ENCODE results near the gene SI.

The SI gene

GRCh38 chr3:165078293-165078692 lies at the start of gene SI:
Gene SI, minus strand, starts transcription at chr3:165078496. Its CDS starts 2,484 bp downstream, at chr3:165076012.
- DNase-seq = no peak
- no peaks in the 10 kb centered on the region for H3K9me3 Mint-ChIP-seq
- no peak within 1 kb of the TSS for H3K4me3 Mint-ChIP-seq
- H3K27ac Mint-ChIP-seq = no peak within 1 kb of the TSS
- H3K4me1 Mint-ChIP-seq = no peaks in the 10 kb centered on the region
- TF ChIP-seq CTCF (IDR thresholded peaks at IDR 0.05) = no peak
- H3K36me3 Mint-ChIP-seq (ENCODE audit: low read depth) = no peaks in the 10 kb centered on the region
- H3K27me3 Mint-ChIP-seq (ENCODE audit: low read depth, poor library complexity) = peaks cover 3% of the 10 kb centered on the region

GRCh38 chr3:165125836-165126235 lies 47.5 kb upstream of the SI start:
- H3K4me3 Mint-ChIP-seq = no peak overlapping the region
- H3K9me3 Mint-ChIP-seq = no peaks in the 10 kb centered on the region
- H3K27ac Mint-ChIP-seq = no peak overlapping the region
- no peaks in the 10 kb centered on the region for H3K27me3 Mint-ChIP-seq (ENCODE audit: low read depth, poor library complexity)
- H3K36me3 Mint-ChIP-seq (ENCODE audit: low read depth) = no peaks in the 10 kb centered on the region
- no peak for TF ChIP-seq CTCF (IDR thresholded peaks at IDR 0.05)
- H3K4me1 Mint-ChIP-seq = no peaks in the 10 kb centered on the region
- no peak for DNase-seq

- Mint-ChIP-seq H3K4me3 (no peak overlapping the region), H3K27me3 (ENCODE audit: low read depth, poor library complexity) (no peaks in the 10 kb centered on the region), H3K27ac (no peak overlapping the region), H3K4me1 (no peaks in the 10 kb centered on the region), H3K9me3 (no peaks in the 10 kb centered on the region), H3K36me3 (ENCODE audit: low read depth) (no peaks in the 10 kb centered on the region)
- DNase-seq = no peak
- TF ChIP-seq CTCF (IDR thresholded peaks at IDR 0.05) = no peak
Measured at GRCh38 chr3:165111401-165111800, 33.1 kb upstream of the SI start.

GRCh38 chr3:165103616-165104015 lies 25.3 kb upstream of the SI start:
- H3K36me3 Mint-ChIP-seq (ENCODE audit: low read depth) = no peaks in the 10 kb centered on the region

GRCh38 chr3:165082650-165083049 lies 4.4 kb upstream of the SI start:
- Mint-ChIP-seq H3K4me1 (no peaks in the 10 kb centered on the region), H3K4me3 (no peak overlapping the region), H3K36me3 (ENCODE audit: low read depth) (no peaks in the 10 kb centered on the region), H3K9me3 (no peaks in the 10 kb centered on the region), H3K27ac (no peak overlapping the region), H3K27me3 (ENCODE audit: low read depth, poor library complexity) (peaks cover 3% of the 10 kb centered on the region)
- no peak for TF ChIP-seq CTCF (IDR thresholded peaks at IDR 0.05)
- no peak for DNase-seq

More at GRCh38 chr3:165103616-165104015, 25.3 kb upstream of the SI start:
- no peak for TF ChIP-seq CTCF (IDR thresholded peaks at IDR 0.05)
- Mint-ChIP-seq H3K4me1 (peaks cover 11% of the 10 kb centered on the region), H3K4me3 (no peak overlapping the region), H3K27me3 (ENCODE audit: low read depth, poor library complexity) (no peaks in the 10 kb centered on the region), H3K27ac (no peak overlapping the region), H3K9me3 (no peaks in the 10 kb centered on the region)
- DNase-seq = no peak

- Mint-ChIP-seq H3K27ac (no peak overlapping the region), H3K9me3 (no peaks in the 10 kb centered on the region)
Measured at GRCh38 chr3:165081183-165081582, 2.9 kb upstream of the SI start.

More at GRCh38 chr3:165081183-165081582, 2.9 kb upstream of the SI start:
- Mint-ChIP-seq H3K4me1 (no peaks in the 10 kb centered on the region), H3K27me3 (ENCODE audit: low read depth, poor library complexity) (peaks cover 3% of the 10 kb centered on the region), H3K4me3 (no peak overlapping the region), H3K36me3 (ENCODE audit: low read depth) (no peaks in the 10 kb centered on the region)
- TF ChIP-seq CTCF (IDR thresholded peaks at IDR 0.05) = no peak
- no peak for DNase-seq

Data from nephron progenitor cell (in vitro differentiated cells).